IMR-90 (cell line): ENCODE data around the gene ZNF454. TPM values are rescaled to one million over a fixed set of nuclear protein-coding genes. Genes with fewer than 3 reads are reported as not detected.

Experiments
- ATAC-seq: fragments of 200-7000 bp; cut with Tn5 transposase; 2 replicates; pipeline ENCODE4 v1.9.1; 2020; ENCODE audit warnings: low read depth, mild to moderate bottlenecking, moderate library complexity
- BruUV-seq: library from RNA; stranded (reverse); fragments of 400-500 nt; replicated peaks from 2 replicates; lab custom pipeline; 2021; lab: Mats Ljungman, UMichigan
- CTCF ChIA-PET: fragments of 300-600 bp; formaldehyde crosslinking; extraction: SDS; loops from one replicate; lab custom pipeline; 2021; ENCODE audit warnings: antibody characterized with exemption; lab: Yijun Ruan, JAX
- POLR2A ChIA-PET: fragments of 300-600 bp; sonication (Branson Sonifier 250); formaldehyde crosslinking; loops from one replicate; lab custom pipeline; 2022; ENCODE audit warnings: antibody characterized with exemption; ENCODE audit not compliant: unreplicated experiment; lab: Charles Lee
- DNase-seq: peaks from one replicate; pipeline ENCODE4 v3.0.0; 2013
- H2AFZ ChIP-seq: replicated peaks from 2 replicates; pipeline ENCODE3; 2013; ENCODE audit warnings: low read length, mild to moderate bottlenecking; ENCODE audit not compliant: poor library complexity
- H2AK5ac ChIP-seq: 2 replicates; pipeline ENCODE4 v1.6.1; 2013; ENCODE audit warnings: low read depth, low read length, inconsistent platforms
- H2AK9ac ChIP-seq: replicated peaks from 2 replicates; pipeline ENCODE3; 2013; ENCODE audit warnings: mild to moderate bottlenecking, low read depth, low read length, moderate library complexity; ENCODE audit not compliant: poor library complexity
- H2BK120ac ChIP-seq: 2 replicates; pipeline ENCODE4 v1.6.1; 2013; ENCODE audit warnings: low read depth, low read length, inconsistent platforms
- H2BK15ac ChIP-seq: 3 replicates; pipeline ENCODE4 v1.6.1; 2013; ENCODE audit warnings: low read depth, low read length, inconsistent platforms
- H2BK20ac ChIP-seq: 2 replicates; pipeline ENCODE4 v1.6.1; 2013; ENCODE audit warnings: low read depth, mild to moderate bottlenecking, inconsistent platforms, low read length, moderate library complexity
- H2BK5ac ChIP-seq: 2 replicates; pipeline ENCODE4 v1.6.1; 2013; ENCODE audit warnings: mild to moderate bottlenecking, low read depth, low read length, inconsistent platforms; ENCODE audit not compliant: poor library complexity, severe bottlenecking
- H3K14ac ChIP-seq: replicated peaks from 2 replicates; pipeline ENCODE4 v1.6.1; 2013; ENCODE audit warnings: low read depth, low read length, inconsistent platforms
- H3K18ac ChIP-seq: 2 replicates; pipeline ENCODE4 v1.6.1; 2013; ENCODE audit warnings: low read depth, low read length, control low read depth
- H3K23ac ChIP-seq: 2 replicates; pipeline ENCODE4 v1.6.1; 2013; ENCODE audit warnings: low read depth, low read length, inconsistent platforms
- H3K27ac ChIP-seq: 2 replicates; pipeline ENCODE4 v1.5.1; 2013; ENCODE audit warnings: mild to moderate bottlenecking, control low read depth, low read length; ENCODE audit not compliant: insufficient read depth
- H3K27me3 ChIP-seq: 2 replicates; pipeline ENCODE4 v1.6.1; 2013; ENCODE audit warnings: low read length; ENCODE audit not compliant: control insufficient read depth, insufficient read depth
- H3K36me3 ChIP-seq: 2 replicates; pipeline ENCODE4 v1.6.1; 2013; ENCODE audit warnings: low read length, mixed read lengths; ENCODE audit not compliant: control insufficient read depth, insufficient read depth
- H3K4ac ChIP-seq: 2 replicates; pipeline ENCODE4 v1.6.1; 2013; ENCODE audit warnings: low read depth, low read length, inconsistent platforms
- H3K4me1 ChIP-seq: 2 replicates; pipeline ENCODE4 v1.6.1; 2013; ENCODE audit warnings: low read length, mixed read lengths; ENCODE audit not compliant: control insufficient read depth, insufficient read depth
- H3K4me2 ChIP-seq: 2 replicates; pipeline ENCODE4 v1.6.1; 2013; ENCODE audit warnings: low read depth, mild to moderate bottlenecking, control low read depth, low read length, moderate library complexity
- H3K4me3 ChIP-seq: 2 replicates; pipeline ENCODE4 v1.5.1; 2013; ENCODE audit warnings: low read depth, mild to moderate bottlenecking, control low read depth, low read length, moderate library complexity; ENCODE audit not compliant: insufficient read depth
- H3K56ac ChIP-seq: 2 replicates; pipeline ENCODE4 v1.6.1; 2013; ENCODE audit warnings: low read length, inconsistent platforms; ENCODE audit not compliant: insufficient read depth; ENCODE audit errors: extremely low read depth
- H3K79me1 ChIP-seq, 2 experiments: 2 replicates each; pipeline ENCODE4 v1.6.1; 2013; ENCODE audit warnings: low read length in 2 of 2, inconsistent platforms in 1 of 2, low read depth in 1 of 2
- H3K9ac ChIP-seq: 2 replicates; pipeline ENCODE4 v1.6.1; 2013; ENCODE audit warnings: low read depth, low read length, control low read depth
- H3K9me1 ChIP-seq: 2 replicates; pipeline ENCODE4 v1.6.1; 2013; ENCODE audit warnings: low read length, inconsistent platforms; ENCODE audit not compliant: insufficient read depth
- H3K9me3 ChIP-seq: 2 replicates; pipeline ENCODE4 v1.6.1; 2013; ENCODE audit warnings: low read length; ENCODE audit not compliant: control insufficient read depth, insufficient read depth
- H4K20me1 ChIP-seq: 2 replicates; pipeline ENCODE4 v1.6.1; 2013; ENCODE audit warnings: low read length, inconsistent platforms; ENCODE audit not compliant: insufficient read depth
- H4K5ac ChIP-seq: 2 replicates; pipeline ENCODE4 v1.6.1; 2013; ENCODE audit warnings: mild to moderate bottlenecking, low read depth, low read length, control low read depth
- H4K8ac ChIP-seq, 2 experiments: 2 replicates each; pipeline ENCODE4 v1.6.1; 2013; ENCODE audit warnings: low read depth in 2 of 2, low read length in 2 of 2, control low read depth in 1 of 2, inconsistent platforms in 1 of 2
- H4K91ac ChIP-seq: 2 replicates; pipeline ENCODE4 v1.6.1; 2013; ENCODE audit warnings: low read depth, low read length, inconsistent platforms; ENCODE audit not compliant: insufficient read depth
- BHLHE40 ChIP-seq: fragments of 150-350 bp; IDR thresholded peaks from 2 replicates; pipeline ENCODE4 v1.6.1; 2016; ENCODE audit warnings: mild to moderate bottlenecking, low read depth, low read length
- CEBPB ChIP-seq: IDR thresholded peaks from 2 replicates; pipeline ENCODE4 v1.6.1; 2012; ENCODE audit warnings: low read depth, low read length, improper control_type of control experiment
- CHD1 ChIP-seq: IDR thresholded peaks from 2 replicates; pipeline ENCODE4 v1.6.1; 2012; ENCODE audit warnings: low read depth, low read length, improper control_type of control experiment
- FOS ChIP-seq: fragments of 150-350 bp; IDR thresholded peaks from 2 replicates; pipeline ENCODE4 v1.6.1; 2016; ENCODE audit warnings: low read depth, low read length
- MAFK ChIP-seq: IDR thresholded peaks from 2 replicates; pipeline ENCODE4 v1.6.1; 2012; ENCODE audit warnings: low read depth, low read length, improper control_type of control experiment
- MAZ ChIP-seq: IDR thresholded peaks from 2 replicates; pipeline ENCODE4 v1.6.1; 2012; ENCODE audit warnings: low read depth, mild to moderate bottlenecking, low read length, improper control_type of control experiment, moderate library complexity, borderline replicate concordance
- MXI1 ChIP-seq: IDR thresholded peaks from 2 replicates; pipeline ENCODE4 v1.6.1; 2012; ENCODE audit warnings: low read depth, mild to moderate bottlenecking, low read length, moderate library complexity, borderline replicate concordance
- NFE2L2 ChIP-seq: fragments of 150-350 bp; IDR thresholded peaks from 2 replicates; pipeline ENCODE4 v1.6.1; 2016; ENCODE audit warnings: low read depth, mild to moderate bottlenecking, low read length
- POLR2A ChIP-seq: IDR thresholded peaks from 2 replicates; pipeline ENCODE4 v1.6.1; 2012; ENCODE audit warnings: mild to moderate bottlenecking, low read depth, low read length
- RAD21 ChIP-seq: IDR thresholded peaks from 2 replicates; pipeline ENCODE4 v1.6.1; 2012; ENCODE audit warnings: low read length, improper control_type of control experiment
- RCOR1 ChIP-seq: IDR thresholded peaks from 2 replicates; pipeline ENCODE4 v1.6.1; 2012; ENCODE audit warnings: mild to moderate bottlenecking, low read length, improper control_type of control experiment; ENCODE audit not compliant: insufficient replicate concordance
- RFX5 ChIP-seq: IDR thresholded peaks from 2 replicates; pipeline ENCODE4 v1.8.0; 2012; ENCODE audit warnings: low read depth, mild to moderate bottlenecking, low read length, moderate library complexity
- SMC3 ChIP-seq: fragments of 150-350 bp; IDR thresholded peaks from 2 replicates; pipeline ENCODE4 v1.6.1; 2016; ENCODE audit warnings: low read depth, mild to moderate bottlenecking, antibody characterized with exemption, low read length, moderate library complexity
- WGBS, 2 experiments: methylation state at CpG; one replicate each; pipeline versions ENCODE4 v1.1.5 to v1.1.7; 2013; ENCODE audit warnings: missing lambda C conversion rate in 2 of 2; ENCODE audit not compliant: insufficient read length in 1 of 2; ENCODE audit errors: extremely low coverage in 2 of 2; 5-methylcytosine and 5-hydroxymethylcytosine counted together
- dilution Hi-C: fragments of 300-500 bp; cut with HindIII; formaldehyde crosslinking; loops from one replicate; pipeline ENCODE4 v1.14.3; 2018; ENCODE audit warnings: low sequenced_read_pairs; ENCODE audit not compliant: unreplicated experiment
- in situ Hi-C: fragments of 300-500 bp; cut with MboI; formaldehyde crosslinking; loops from 3 replicates; pipeline ENCODE4 v1.14.3; 2019; ENCODE audit warnings: low sequenced_read_pairs, inconsistent platforms, mixed read lengths
- intact Hi-C: fragments of 100-400 bp; cut with micrococcal nuclease; formaldehyde crosslinking; loops from 2 replicates; pipeline ENCODE4 v1.10.0; 2022
- polyA plus RNA-seq, 3 experiments: library from polyadenylated mRNA; depleted of rRNA; stranded (reverse); fragments of >200 nt; gene quantifications; 2 replicates each; pipeline ENCODE4 v1.2.3, GENCODE V29; 2012; ENCODE audit warnings: low replicate concordance in 1 of 3
- total RNA-seq: library from RNA; depleted of rRNA; stranded (reverse); fragments of >200 nt; gene quantifications from 2 replicates; pipeline ENCODE4 v1.2.3, GENCODE V29; 2012
- TF ChIP-seq, protein P1 (sequence below): fragments of 150-350 bp; IDR thresholded peaks from 2 replicates; pipeline ENCODE4 v1.6.1; 2017; ENCODE audit warnings: mild to moderate bottlenecking, antibody characterized with exemption, low read length, low read depth
- TF ChIP-seq, protein P2 (sequence below): conservative IDR thresholded peaks from 2 replicates; pipeline ENCODE4 v1.5.1; 2012; ENCODE audit warnings: mild to moderate bottlenecking, low read depth, low read length, improper control_type of control experiment
- TF ChIP-seq, protein P3 (sequence below): fragments of 150-350 bp; IDR thresholded peaks from 2 replicates; pipeline ENCODE4 v1.6.1; 2016; ENCODE audit warnings: low read depth, mild to moderate bottlenecking, low read length, moderate library complexity, borderline replicate concordance

ZNF454 gene
- total and polyA plus RNA-seq, 2 of the 4 experiments (the other 2 are of a cell fraction) = 0.12 to 0.18 TPM

DNA sequence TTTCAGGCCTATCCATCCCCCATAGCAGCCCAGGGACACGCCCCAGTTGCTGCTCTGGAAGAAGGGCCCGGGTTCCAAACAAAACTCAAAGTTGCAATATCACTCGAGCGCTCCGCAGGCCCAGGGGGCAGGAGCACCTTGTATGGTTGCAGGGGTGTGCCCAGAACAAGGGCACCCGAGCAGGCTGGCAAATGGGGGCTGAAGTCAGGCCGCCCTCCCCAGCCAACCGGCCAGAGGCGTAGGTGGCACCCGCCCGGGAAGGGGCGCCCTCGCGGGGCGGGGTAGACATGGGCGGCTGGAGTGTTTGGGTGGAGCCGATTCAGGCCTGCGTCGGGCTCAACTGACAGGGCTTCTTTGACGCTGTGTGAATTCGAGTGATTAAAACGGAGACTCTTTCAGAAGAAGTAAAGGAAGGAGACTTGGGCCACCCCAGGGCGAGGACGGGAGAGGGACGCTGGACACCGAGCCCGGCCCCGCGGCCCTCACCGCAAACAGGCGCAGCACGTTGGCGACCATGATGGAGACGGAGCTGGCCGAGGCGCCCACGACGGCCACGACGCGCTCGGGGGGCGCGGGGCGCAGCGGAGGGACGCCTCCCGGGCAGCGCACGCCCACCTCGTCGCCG, 53.1 kb downstream of the ZNF454 start:
- CTCF ChIA-PET = no interaction called here
- peaks cover 2% of the 10 kb centered on the region; the same call in 1 of the 2 replicates for H3K27me3 ChIP-seq
- H4K8ac ChIP-seq = no peak overlapping the region
- no peaks in the 10 kb centered on the region for H3K36me3 ChIP-seq
- H2BK120ac ChIP-seq = no peak overlapping the region
- H2AK9ac ChIP-seq = no peak overlapping the region
- H3K14ac ChIP-seq = no peak overlapping the region
- H4K20me1 ChIP-seq = no peaks in the 10 kb centered on the region
- ATAC-seq = no peak
- no peak overlapping the region for H3K18ac ChIP-seq
- no TSS peak for BruUV-seq
- 12% methylated on average over 29 of the region's 53 CpGs; no CpG with 5 or more reads in 1 of the 2 experiments for WGBS, 2 experiments
- TF ChIP-seq, protein P1, sequence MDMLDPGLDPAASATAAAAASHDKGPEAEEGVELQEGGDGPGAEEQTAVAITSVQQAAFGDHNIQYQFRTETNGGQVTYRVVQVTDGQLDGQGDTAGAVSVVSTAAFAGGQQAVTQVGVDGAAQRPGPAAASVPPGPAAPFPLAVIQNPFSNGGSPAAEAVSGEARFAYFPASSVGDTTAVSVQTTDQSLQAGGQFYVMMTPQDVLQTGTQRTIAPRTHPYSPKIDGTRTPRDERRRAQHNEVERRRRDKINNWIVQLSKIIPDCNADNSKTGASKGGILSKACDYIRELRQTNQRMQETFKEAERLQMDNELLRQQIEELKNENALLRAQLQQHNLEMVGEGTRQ = no peak
- TF ChIP-seq CEBPB (no peak), RCOR1 (no peak), FOS (no peak), BHLHE40 (no peak), MAZ (no peak), RFX5 (no peak), MXI1 (no peak), CHD1 (no peak), NFE2L2 (no peak), SMC3 (no peak), MAFK (no peak), POLR2A (no peak), RAD21 (no peak)
- TF ChIP-seq, protein P2, sequence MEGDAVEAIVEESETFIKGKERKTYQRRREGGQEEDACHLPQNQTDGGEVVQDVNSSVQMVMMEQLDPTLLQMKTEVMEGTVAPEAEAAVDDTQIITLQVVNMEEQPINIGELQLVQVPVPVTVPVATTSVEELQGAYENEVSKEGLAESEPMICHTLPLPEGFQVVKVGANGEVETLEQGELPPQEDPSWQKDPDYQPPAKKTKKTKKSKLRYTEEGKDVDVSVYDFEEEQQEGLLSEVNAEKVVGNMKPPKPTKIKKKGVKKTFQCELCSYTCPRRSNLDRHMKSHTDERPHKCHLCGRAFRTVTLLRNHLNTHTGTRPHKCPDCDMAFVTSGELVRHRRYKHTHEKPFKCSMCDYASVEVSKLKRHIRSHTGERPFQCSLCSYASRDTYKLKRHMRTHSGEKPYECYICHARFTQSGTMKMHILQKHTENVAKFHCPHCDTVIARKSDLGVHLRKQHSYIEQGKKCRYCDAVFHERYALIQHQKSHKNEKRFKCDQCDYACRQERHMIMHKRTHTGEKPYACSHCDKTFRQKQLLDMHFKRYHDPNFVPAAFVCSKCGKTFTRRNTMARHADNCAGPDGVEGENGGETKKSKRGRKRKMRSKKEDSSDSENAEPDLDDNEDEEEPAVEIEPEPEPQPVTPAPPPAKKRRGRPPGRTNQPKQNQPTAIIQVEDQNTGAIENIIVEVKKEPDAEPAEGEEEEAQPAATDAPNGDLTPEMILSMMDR = no peak
- TF ChIP-seq, protein P3, sequence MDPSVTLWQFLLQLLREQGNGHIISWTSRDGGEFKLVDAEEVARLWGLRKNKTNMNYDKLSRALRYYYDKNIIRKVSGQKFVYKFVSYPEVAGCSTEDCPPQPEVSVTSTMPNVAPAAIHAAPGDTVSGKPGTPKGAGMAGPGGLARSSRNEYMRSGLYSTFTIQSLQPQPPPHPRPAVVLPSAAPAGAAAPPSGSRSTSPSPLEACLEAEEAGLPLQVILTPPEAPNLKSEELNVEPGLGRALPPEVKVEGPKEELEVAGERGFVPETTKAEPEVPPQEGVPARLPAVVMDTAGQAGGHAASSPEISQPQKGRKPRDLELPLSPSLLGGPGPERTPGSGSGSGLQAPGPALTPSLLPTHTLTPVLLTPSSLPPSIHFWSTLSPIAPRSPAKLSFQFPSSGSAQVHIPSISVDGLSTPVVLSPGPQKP = no peak
- no peak overlapping the region for H3K4me2 ChIP-seq
- no peak for DNase-seq
- H3K9me3 ChIP-seq = peaks cover 58% of the 10 kb centered on the region
- H2AFZ ChIP-seq = no peak overlapping the region
- POLR2A ChIA-PET = no interaction called here
- no peak overlapping the region for H2BK15ac ChIP-seq
- H3K27ac ChIP-seq = no peak overlapping the region
- in situ Hi-C loops = no loop called here
- H3K9me1 ChIP-seq = no peaks in the 10 kb centered on the region
- intact Hi-C loops = no loop called here
- no peak overlapping the region for H4K5ac ChIP-seq
- H3K79me1 ChIP-seq = no peaks in the 10 kb centered on the region
- H3K23ac ChIP-seq = no peak overlapping the region
- no peak overlapping the region for H2AK5ac ChIP-seq
- dilution Hi-C loops = no loop called here
- H2BK5ac ChIP-seq = no peak overlapping the region
- no peak overlapping the region for H3K4ac ChIP-seq
- no peak overlapping the region for H3K4me3 ChIP-seq
- H2BK20ac ChIP-seq = no peak overlapping the region
- no peak overlapping the region for H3K56ac ChIP-seq
- H3K4me1 ChIP-seq = no peaks in the 10 kb centered on the region
- H4K91ac ChIP-seq = no peak overlapping the region
- H3K9ac ChIP-seq = no peak overlapping the region
